Loucy (cell line): ENCODE data around the gene CYFIP1.

Experiments used
- H2AFZ ChIP-seq: fragments of 200-600 bp; sonication (generic); 2 replicates; pipeline ENCODE4 v1.6.0; 2016; ENCODE audit warnings: antibody characterized with exemption, mild to moderate bottlenecking, low read length, moderate library complexity
- H3F3A ChIP-seq: fragments of 200-600 bp; 2 replicates; pipeline ENCODE4 v1.6.0; 2016; ENCODE audit warnings: antibody characterized with exemption, low read depth, mild to moderate bottlenecking
- H3K27me3 ChIP-seq: fragments of 200-600 bp; sonication (generic); 2 replicates; pipeline ENCODE4 v1.6.1; 2014; ENCODE audit warnings: low read length, mild to moderate bottlenecking; ENCODE audit not compliant: insufficient read depth, poor library complexity, severe bottlenecking
- H3K36me3 ChIP-seq: fragments of 200-600 bp; sonication (generic); 2 replicates; pipeline ENCODE4 v1.6.1; 2016; ENCODE audit warnings: low read length; ENCODE audit not compliant: insufficient read depth
- H3K4me1 ChIP-seq: fragments of 200-600 bp; sonication (generic); 2 replicates; pipeline ENCODE4 v1.5.1; 2014; ENCODE audit warnings: low read length, mild to moderate bottlenecking; ENCODE audit not compliant: insufficient read depth, poor library complexity, severe bottlenecking
- H3K4me2 ChIP-seq: fragments of 200-600 bp; sonication (generic); 2 replicates; pipeline ENCODE4 v1.6.0; 2014; ENCODE audit warnings: antibody characterized with exemption, low read length, low read depth, mild to moderate bottlenecking; ENCODE audit not compliant: poor library complexity, severe bottlenecking
- H3K4me3 ChIP-seq: fragments of 200-600 bp; sonication (generic); 2 replicates; pipeline ENCODE4 v1.5.1; 2014; ENCODE audit warnings: low read length, mild to moderate bottlenecking, mixed read lengths; ENCODE audit not compliant: poor library complexity, severe bottlenecking
- H3K79me2 ChIP-seq: fragments of 200-600 bp; sonication (generic); 2 replicates; pipeline ENCODE4 v1.6.1; 2014; ENCODE audit warnings: low read length; ENCODE audit not compliant: insufficient read depth
- H3K9ac ChIP-seq: fragments of 200-600 bp; sonication (generic); 2 replicates; pipeline ENCODE4 v1.6.0; 2014; ENCODE audit warnings: mild to moderate bottlenecking, low read depth, low read length, moderate library complexity; ENCODE audit not compliant: poor library complexity, severe bottlenecking
- H3K9me2 ChIP-seq: fragments of 200-600 bp; sonication (generic); replicated peaks from 2 replicates; pipeline ENCODE4 v1.6.1; 2016; ENCODE audit warnings: low read depth, low read length, mixed read lengths
- H3K9me3 ChIP-seq: fragments of 200-600 bp; sonication (generic); 2 replicates; pipeline ENCODE4 v1.6.1; 2014; ENCODE audit warnings: mild to moderate bottlenecking, antibody characterized with exemption, low read length, low read depth; ENCODE audit not compliant: insufficient read depth
- H4K20me1 ChIP-seq: fragments of 200-600 bp; sonication (generic); 2 replicates; pipeline ENCODE4 v1.6.0; 2014; ENCODE audit warnings: antibody characterized with exemption, low read length, mild to moderate bottlenecking; ENCODE audit not compliant: insufficient read depth, poor library complexity, severe bottlenecking
- EZH2phosphoT487 ChIP-seq: fragments of 200-600 bp; IDR thresholded peaks from 2 replicates; pipeline ENCODE4 v1.6.1; 2018; ENCODE audit warnings: antibody characterized with exemption, mild to moderate bottlenecking, moderate library complexity, borderline replicate concordance
- TF ChIP-seq, protein P1 (sequence below): fragments of 200-600 bp; sonication (generic); conservative IDR thresholded peaks from 2 replicates; pipeline ENCODE4 v1.5.1; 2014; ENCODE audit warnings: mild to moderate bottlenecking, antibody characterized with exemption, low read length

The CYFIP1 gene

GRCh38 chr15:22844421-22845288 is 135.5 kb downstream of the CYFIP1 start:
- H2AFZ ChIP-seq, result no peak overlapping the region
- H3K36me3 ChIP-seq, result peaks cover 9% of the 10 kb centered on the region; the same call in 1 of the 2 replicates
- H3K79me2 ChIP-seq, result peaks cover 87% of the 10 kb centered on the region
- H3K27me3 ChIP-seq, result no peaks in the 10 kb centered on the region
- no peaks in the 10 kb centered on the region for H3K9me3 ChIP-seq
- H3K4me2 ChIP-seq, result peak overlapping the region; percentile 20
- H3K9ac ChIP-seq, result no peak overlapping the region
- no peaks in the 10 kb centered on the region for H3K9me2 ChIP-seq
- H3K4me1 ChIP-seq, result peaks cover 24% of the 10 kb centered on the region
- TF ChIP-seq EZH2phosphoT487, result no peak
- peaks cover 38% of the 10 kb centered on the region for H4K20me1 ChIP-seq
- no peaks in the 10 kb centered on the region for H3F3A ChIP-seq
- no peak overlapping the region for H3K4me3 ChIP-seq

DNA sequence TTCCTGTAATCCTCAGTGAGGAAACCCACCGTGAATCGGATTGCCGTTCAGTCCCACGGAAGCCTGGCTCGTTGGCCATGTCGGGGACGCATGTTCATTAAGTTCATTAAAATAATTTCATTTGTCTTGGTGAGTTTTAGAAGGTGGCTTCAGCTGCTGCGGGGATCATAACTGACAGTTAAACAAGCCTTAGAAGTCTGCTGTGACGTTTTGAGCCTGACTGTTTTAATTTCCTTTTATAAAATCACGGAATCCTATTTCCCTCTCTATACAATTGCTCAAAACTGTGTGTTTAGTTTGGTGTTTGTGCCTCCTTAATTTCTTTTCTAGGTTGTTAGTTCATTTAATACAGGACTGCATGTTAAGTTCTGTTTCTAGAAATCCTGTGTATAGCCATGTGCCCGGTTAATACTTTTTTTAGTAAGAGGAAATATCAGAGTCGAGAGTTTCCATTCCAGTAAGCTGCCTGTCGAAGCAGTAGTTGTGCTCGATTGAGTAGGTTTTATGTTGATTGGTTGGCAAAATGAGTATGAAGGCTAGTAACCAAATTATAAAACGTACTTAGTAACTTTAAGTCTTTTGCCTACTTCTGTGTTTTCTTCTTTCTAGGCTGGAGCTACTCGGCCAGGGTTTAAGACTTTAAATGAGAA is 141.0 kb downstream of the CYFIP1 start:
- Histone ChIP-seq H3K9ac (peak overlapping the region; percentile 86), H3K79me2 (peaks cover 55% of the 10 kb centered on the region), H3K9me3 (no peaks in the 10 kb centered on the region), H3K9me2 (no peaks in the 10 kb centered on the region), H3K4me2 (peak overlapping the region; percentile 88), H4K20me1 (peaks cover 34% of the 10 kb centered on the region), H3K36me3 (no peaks in the 10 kb centered on the region), H3K4me1 (peaks cover 10% of the 10 kb centered on the region), H3K4me3 (peak overlapping the region; percentile 86), H3F3A (no peaks in the 10 kb centered on the region), H2AFZ (peak overlapping the region; percentile 43; the same call in 1 of the 2 replicates), H3K27me3 (no peaks in the 10 kb centered on the region)
- no peak for TF ChIP-seq EZH2phosphoT487
- TF ChIP-seq, protein P1, sequence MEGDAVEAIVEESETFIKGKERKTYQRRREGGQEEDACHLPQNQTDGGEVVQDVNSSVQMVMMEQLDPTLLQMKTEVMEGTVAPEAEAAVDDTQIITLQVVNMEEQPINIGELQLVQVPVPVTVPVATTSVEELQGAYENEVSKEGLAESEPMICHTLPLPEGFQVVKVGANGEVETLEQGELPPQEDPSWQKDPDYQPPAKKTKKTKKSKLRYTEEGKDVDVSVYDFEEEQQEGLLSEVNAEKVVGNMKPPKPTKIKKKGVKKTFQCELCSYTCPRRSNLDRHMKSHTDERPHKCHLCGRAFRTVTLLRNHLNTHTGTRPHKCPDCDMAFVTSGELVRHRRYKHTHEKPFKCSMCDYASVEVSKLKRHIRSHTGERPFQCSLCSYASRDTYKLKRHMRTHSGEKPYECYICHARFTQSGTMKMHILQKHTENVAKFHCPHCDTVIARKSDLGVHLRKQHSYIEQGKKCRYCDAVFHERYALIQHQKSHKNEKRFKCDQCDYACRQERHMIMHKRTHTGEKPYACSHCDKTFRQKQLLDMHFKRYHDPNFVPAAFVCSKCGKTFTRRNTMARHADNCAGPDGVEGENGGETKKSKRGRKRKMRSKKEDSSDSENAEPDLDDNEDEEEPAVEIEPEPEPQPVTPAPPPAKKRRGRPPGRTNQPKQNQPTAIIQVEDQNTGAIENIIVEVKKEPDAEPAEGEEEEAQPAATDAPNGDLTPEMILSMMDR, result no peak

DNA sequence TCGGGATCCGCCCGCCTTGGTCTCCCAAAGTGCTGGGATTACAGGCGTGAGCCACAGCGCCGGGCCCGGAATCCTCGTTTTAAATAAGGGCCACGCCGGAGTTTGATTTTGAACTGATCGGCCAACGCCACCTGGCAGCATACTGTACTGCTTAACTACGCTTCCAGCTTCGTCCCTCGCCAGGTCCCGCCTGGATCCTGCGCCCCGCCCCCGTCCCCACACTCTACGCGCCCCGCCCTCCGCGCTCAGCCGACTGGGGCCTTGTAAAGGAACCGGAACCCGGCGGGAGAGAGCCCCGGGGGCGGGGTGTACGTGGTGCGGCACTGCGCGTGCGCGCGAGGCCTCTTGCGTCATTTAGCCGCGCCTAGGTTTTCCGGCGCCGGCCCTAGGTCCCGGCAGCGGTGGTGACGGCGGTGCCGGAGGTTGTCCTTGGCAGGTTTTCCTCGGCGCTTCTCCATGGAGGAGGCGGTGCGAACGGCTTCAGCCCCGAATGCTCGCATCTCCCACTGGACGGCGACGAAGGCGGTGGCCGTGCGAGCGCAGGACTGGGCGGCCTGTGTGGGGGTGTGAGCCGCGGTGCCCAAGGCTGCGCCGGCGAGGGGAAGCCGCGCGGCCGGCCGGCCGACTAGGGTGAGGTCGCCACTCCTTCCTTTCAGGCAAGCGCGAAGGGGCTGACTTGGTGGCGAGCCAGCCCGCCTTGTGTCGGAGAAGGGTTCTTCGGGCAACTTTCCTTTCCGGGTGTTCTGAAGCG is 141.7 kb downstream of the CYFIP1 start, which contains the start of gene NIPA2:
TSS of gene NIPA2 (plus strand) at position 375 of the 751 bp plus-strand sequence. CDS start 13,066 bp downstream, outside the sequence.
- H4K20me1 ChIP-seq, result peaks cover 34% of the 10 kb centered on the region
- H3F3A ChIP-seq, result no peaks in the 10 kb centered on the region
- no peaks in the 10 kb centered on the region for H3K9me2 ChIP-seq
- no peak for TF ChIP-seq EZH2phosphoT487
- TF ChIP-seq, protein P1, result no peak
- no peaks in the 10 kb centered on the region for H3K27me3 ChIP-seq
- peak within 1 kb of the TSS; percentile 86 for H3K9ac ChIP-seq
- peak within 1 kb of the TSS; percentile 93 for H2AFZ ChIP-seq
- H3K79me2 ChIP-seq, result peaks cover 48% of the 10 kb centered on the region
- H3K9me3 ChIP-seq, result no peaks in the 10 kb centered on the region
- H3K4me2 ChIP-seq, result peak within 1 kb of the TSS; percentile 88
- no peaks in the 10 kb centered on the region for H3K36me3 ChIP-seq
- peak within 1 kb of the TSS; percentile 86 for H3K4me3 ChIP-seq
- peaks cover 10% of the 10 kb centered on the region for H3K4me1 ChIP-seq
